NB4 (cell line): ENCODE data around the gene PYURF.

ENCODE experiments used
- MYC ChIP-seq: IDR thresholded peaks from 2 replicates; pipeline ENCODE4 v1.6.1; 2011; ENCODE audit warnings: low read depth, low read length
- POLR2A ChIP-seq: IDR thresholded peaks from 2 replicates; pipeline ENCODE4 v1.6.1; 2011; ENCODE audit warnings: mild to moderate bottlenecking; ENCODE audit not compliant: insufficient read length; ENCODE audit errors: extremely low read depth
- TF ChIP-seq, protein P1 (sequence below): IDR thresholded peaks from one replicate; pipeline ENCODE4 v1.5.1; 2012; ENCODE audit warnings: low read depth, low read length
- TF ChIP-seq, protein P2 (sequence below): IDR thresholded peaks from 2 replicates; pipeline ENCODE4 v1.6.1; 2011; ENCODE audit warnings: low read depth, low read length

DNA sequence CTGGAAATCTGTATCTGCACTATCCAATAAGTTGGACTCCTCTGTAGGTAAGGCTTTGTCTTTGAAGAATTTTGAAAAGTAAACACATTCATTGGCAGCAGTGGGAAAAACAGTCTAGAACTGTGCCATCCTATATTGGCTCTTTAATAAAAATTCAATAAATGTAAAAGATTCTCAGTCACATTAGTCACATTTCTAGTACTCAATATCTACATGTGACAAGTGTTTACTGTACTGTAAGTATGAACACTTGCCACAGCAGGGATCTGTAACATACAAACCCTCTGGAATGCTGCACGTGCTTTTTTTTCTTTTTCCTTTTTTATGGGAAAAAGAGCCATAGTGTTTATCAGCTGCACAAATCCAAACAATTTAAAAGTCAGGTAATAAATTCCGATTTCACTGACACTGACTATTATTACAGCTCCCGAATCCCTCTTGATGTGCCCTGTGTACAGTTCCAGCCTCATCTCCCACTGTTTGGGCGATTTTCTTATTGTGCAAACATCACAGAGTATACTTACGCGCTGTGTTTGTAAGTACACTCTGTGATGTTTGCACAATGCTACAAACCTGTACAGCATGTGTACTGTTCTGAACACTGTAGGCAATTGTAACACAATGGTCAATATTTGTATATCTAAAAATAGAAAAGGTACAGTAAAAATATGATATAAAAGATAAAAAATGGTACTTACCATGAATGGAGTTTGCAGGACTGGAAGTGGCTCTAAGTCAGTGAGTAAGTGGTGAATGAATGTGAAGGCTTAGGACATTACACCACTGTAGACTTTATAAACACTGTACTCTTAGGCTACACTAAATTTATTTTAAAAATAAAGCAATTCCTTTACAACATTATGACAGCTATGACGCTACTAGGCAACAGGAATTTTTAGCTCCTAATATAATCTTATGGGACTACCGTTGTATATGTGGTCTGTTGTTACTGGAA, 8.7 kb downstream of the PYURF start:
- TF ChIP-seq, protein P1, sequence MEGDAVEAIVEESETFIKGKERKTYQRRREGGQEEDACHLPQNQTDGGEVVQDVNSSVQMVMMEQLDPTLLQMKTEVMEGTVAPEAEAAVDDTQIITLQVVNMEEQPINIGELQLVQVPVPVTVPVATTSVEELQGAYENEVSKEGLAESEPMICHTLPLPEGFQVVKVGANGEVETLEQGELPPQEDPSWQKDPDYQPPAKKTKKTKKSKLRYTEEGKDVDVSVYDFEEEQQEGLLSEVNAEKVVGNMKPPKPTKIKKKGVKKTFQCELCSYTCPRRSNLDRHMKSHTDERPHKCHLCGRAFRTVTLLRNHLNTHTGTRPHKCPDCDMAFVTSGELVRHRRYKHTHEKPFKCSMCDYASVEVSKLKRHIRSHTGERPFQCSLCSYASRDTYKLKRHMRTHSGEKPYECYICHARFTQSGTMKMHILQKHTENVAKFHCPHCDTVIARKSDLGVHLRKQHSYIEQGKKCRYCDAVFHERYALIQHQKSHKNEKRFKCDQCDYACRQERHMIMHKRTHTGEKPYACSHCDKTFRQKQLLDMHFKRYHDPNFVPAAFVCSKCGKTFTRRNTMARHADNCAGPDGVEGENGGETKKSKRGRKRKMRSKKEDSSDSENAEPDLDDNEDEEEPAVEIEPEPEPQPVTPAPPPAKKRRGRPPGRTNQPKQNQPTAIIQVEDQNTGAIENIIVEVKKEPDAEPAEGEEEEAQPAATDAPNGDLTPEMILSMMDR: no peak
- TF ChIP-seq POLR2A (no peak), MYC (no peak)
- TF ChIP-seq, protein P2, sequence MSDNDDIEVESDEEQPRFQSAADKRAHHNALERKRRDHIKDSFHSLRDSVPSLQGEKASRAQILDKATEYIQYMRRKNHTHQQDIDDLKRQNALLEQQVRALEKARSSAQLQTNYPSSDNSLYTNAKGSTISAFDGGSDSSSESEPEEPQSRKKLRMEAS: no peak
